OCI-LY3 (cell line): ENCODE measurements around the gene WNT5A.

Experiments used
- CTCF ChIP-seq: fragments of 200-600, 300-600 bp; sonication (generic); IDR thresholded peaks from 2 replicates; pipeline ENCODE4 v1.5.1; 2014; ENCODE audit warnings: antibody characterized with exemption, low read length, low read depth
- EZH2phosphoT487 ChIP-seq: fragments of 200-600 bp; shearing (Covaris generic); IDR thresholded peaks from 2 replicates; pipeline ENCODE4 v1.6.1; 2018; ENCODE audit warnings: antibody characterized with exemption, mixed run types, low read depth

DNA sequence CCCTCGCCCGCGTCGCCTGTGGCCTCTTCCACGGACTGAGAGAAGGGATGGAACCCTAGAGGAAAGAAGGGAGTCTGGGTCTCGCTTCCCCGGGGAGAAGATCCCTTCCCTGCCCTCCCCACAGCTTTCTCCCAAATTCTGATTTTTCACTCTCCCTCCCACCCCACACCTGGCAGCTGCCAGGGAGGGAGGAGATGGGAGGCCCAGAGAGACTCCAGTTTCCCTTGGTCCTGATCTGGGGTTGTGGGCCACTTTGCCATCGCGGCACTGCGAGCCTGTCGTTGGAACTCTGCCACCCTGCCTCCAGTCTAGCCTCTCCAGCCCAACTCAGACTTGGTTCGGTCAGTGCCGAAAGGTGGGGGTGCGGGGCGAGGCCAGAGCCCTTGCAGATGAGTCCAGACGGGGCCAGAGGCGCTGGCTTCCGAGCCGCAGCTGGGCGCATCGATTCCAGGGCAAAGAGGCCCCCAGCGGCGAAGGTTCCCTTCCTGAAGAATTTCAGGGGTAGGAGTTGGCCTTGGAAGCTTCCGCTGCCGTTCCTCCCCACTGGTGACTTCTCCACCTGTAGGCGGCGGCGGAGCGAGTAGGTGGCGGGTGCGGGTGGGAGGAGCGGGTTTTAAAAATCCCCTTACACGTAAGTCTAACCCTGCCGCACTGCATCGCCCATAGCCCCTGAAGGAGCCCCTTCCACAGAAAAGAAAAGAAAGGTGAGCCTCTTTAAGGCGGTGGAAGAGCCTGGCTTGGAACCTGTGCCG, 5.2 kb downstream of the WNT5A start:
- TF ChIP-seq CTCF (no peak), EZH2phosphoT487 (no peak)
